K562 (cell line): Measurements from ENCODE around the gene KATNAL2. TPM values are rescaled to one million over a fixed set of nuclear protein-coding genes. Genes with fewer than 3 reads are reported as not detected.
A peak's percentile ranks its signal among the peaks of the same experiment; 100 is the strongest.

Experiments used
- ASH1L ChIP-seq: fragments of 450-650 bp; IDR thresholded peaks from 2 replicates; pipeline ENCODE4 v1.6.1; 2018; ENCODE audit warnings: borderline replicate concordance, mild to moderate bottlenecking, low read depth; ENCODE audit not compliant: partially characterized antibody
- CEBPG ChIP-seq, 3 experiments: fragments of 200-800 bp in 1 of 3; sonication (Bioruptor generic) in 1 of 3; sonication (generic) in 1 of 3; formaldehyde crosslinking in 1 of 3; IDR thresholded peaks in 2 of 3; conservative IDR thresholded peaks in 1 of 3; 2 replicates each; pipeline versions ENCODE4 v1.6.1 to v1.8.0; 2016 to 2022; ENCODE audit warnings: missing compliant biosample characterization in 2 of 3, missing genetic modification characterization in 2 of 3, mild to moderate bottlenecking in 1 of 3, missing genetic modification reagents in 1 of 3
- HDAC2 ChIP-seq: fragments of 450-650 bp; IDR thresholded peaks from 2 replicates; pipeline ENCODE4 v1.6.1; 2016; ENCODE audit warnings: mild to moderate bottlenecking
- JUND ChIP-seq, 2 experiments: IDR thresholded peaks; 2 replicates in 1 of 2; 3 replicates in 1 of 2; pipeline ENCODE4 v1.6.1; 2011; ENCODE audit warnings: borderline replicate concordance in 2 of 2, low read depth in 2 of 2, low read length in 2 of 2, improper control_type of control experiment in 1 of 2, missing biosample characterization in 1 of 2, missing genetic modification characterization in 1 of 2, missing genetic modification reagents in 1 of 2
- MCM2 ChIP-seq: fragments of 450-650 bp; IDR thresholded peaks from 2 replicates; pipeline ENCODE4 v1.6.1; 2017; ENCODE audit warnings: low read depth, mild to moderate bottlenecking
- NFIX ChIP-seq: fragments of 250-450 bp; sonication (Bioruptor Pico); IDR thresholded peaks from 2 replicates; pipeline ENCODE4 v1.4.0; 2020; ENCODE audit warnings: low read depth, mild to moderate bottlenecking, moderate library complexity
- NFRKB ChIP-seq: fragments of 450-650 bp; IDR thresholded peaks from 2 replicates; pipeline ENCODE4 v1.6.1; 2016; ENCODE audit warnings: low read depth
- POLR3A ChIP-seq: IDR thresholded peaks from 2 replicates; pipeline ENCODE4 v1.6.1; 2011; ENCODE audit warnings: borderline replicate concordance, mild to moderate bottlenecking, moderate library complexity; ENCODE audit not compliant: insufficient read length, insufficient read depth; ENCODE audit errors: extremely low read depth
- RAD21 ChIP-seq, 2 experiments: fragments of 250-450 bp in 1 of 2; fragments of 450-650 bp in 1 of 2; sonication (Bioruptor Pico) in 1 of 2; formaldehyde crosslinking in 1 of 2; IDR thresholded peaks in 1 of 2; conservative IDR thresholded peaks in 1 of 2; 2 replicates each; pipeline versions ENCODE4 v1.4.0 to v1.8.0; 2020 to 2022; ENCODE audit warnings: mild to moderate bottlenecking in 2 of 2, moderate library complexity in 1 of 2
- TAF7 ChIP-seq: fragments of 450-650 bp; IDR thresholded peaks from 2 replicates; pipeline ENCODE4 v1.6.1; 2016; ENCODE audit warnings: missing genetic modification characterization, missing compliant biosample characterization
- WHSC1 ChIP-seq: IDR thresholded peaks from one replicate; pipeline ENCODE4 v1.6.1; 2012; ENCODE audit warnings: low read length, control low read depth, inconsistent platforms
- ZBTB26 ChIP-seq: fragments of 450-650 bp; formaldehyde crosslinking; IDR thresholded peaks from 2 replicates; pipeline ENCODE4 v1.4.0; 2022; ENCODE audit warnings: missing genetic modification characterization
- ZNF696 ChIP-seq: fragments of 250-450 bp; sonication (Bioruptor Pico); conservative IDR thresholded peaks from 2 replicates; pipeline ENCODE4 v1.4.0; 2020; ENCODE audit warnings: mild to moderate bottlenecking, moderate library complexity
- polyA plus RNA-seq, 8 experiments: library from polyadenylated mRNA; depleted of rRNA in 4 of 8; stranded (reverse) in 5 of 8; unstranded in 3 of 8; fragments of >200 nt; fragmentation: Nextera tagmentation in 2 of 8; fragmentation: Illumina TruSeq in 1 of 8; extraction: Ambion mirVana in 2 of 8; extraction: Trizol in 1 of 8; gene quantifications; 2 replicates each; pipeline versions ENCODE4 v1.2.1 to v1.2.3, GENCODE V29; 2011 to 2014; ENCODE audit warnings: inconsistent platforms in 1 of 8, missing spikeins in 1 of 8
- total RNA-seq, 7 experiments: library from RNA; depleted of rRNA in 6 of 7; stranded (reverse); fragments of >200 nt in 6 of 7; fragmentation: Illumina TruSeq in 2 of 7; extraction: Trizol in 2 of 7; gene quantifications; 2 replicates each; pipeline versions ENCODE4 v1.2.1 to v1.2.3, GENCODE V29; 2011 to 2021; ENCODE audit warnings: low replicate concordance in 1 of 7
- TF ChIP-seq, protein P1 (sequence below): sonication (generic); formaldehyde crosslinking; IDR thresholded peaks from 2 replicates; pipeline ENCODE4 v1.8.0; 2022; ENCODE audit warnings: missing genetic modification reagents, mild to moderate bottlenecking, moderate library complexity, borderline replicate concordance
- TF ChIP-seq, protein P2 (sequence below): fragments of 250-450 bp; sonication (Bioruptor Pico); IDR thresholded peaks from 2 replicates; pipeline ENCODE4 v1.5.0; 2020; ENCODE audit warnings: mild to moderate bottlenecking, borderline replicate concordance

The KATNAL2 gene
- total and polyA plus RNA-seq, 9 of the 15 experiments (the other 6 are each of a cell fraction or from before 2014, with no cell fraction given): 0.08 to 1.2 (median 0.48) TPM

DNA sequence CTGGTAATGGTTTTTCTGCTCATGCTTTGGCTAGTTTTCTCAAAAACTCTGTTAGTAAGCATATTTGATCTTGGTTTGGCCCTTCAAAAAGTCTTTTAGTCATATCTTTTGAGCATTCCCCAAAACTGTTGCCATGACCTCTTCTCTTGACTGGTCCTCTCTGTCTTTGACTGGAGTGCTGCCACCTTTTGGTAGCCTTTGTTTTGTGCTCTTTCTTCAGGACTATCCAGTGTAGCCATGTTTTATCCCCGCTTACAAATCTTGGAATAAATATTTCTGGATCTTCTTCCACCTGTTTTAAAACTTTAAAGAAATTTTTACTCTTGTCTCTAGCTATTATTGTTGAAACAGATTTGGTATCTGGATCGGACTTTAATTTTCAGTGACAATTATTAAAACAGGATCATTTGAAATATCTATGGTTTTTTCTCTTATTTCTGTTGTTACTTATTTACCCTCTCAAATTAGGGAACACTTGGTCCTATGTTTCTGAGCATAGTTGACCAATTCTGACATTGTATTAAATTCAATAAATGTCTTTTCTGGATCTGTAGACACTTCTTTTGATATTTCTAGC lies 119.0 kb downstream of the KATNAL2 start (continued):
- TF ChIP-seq CEBPG (CRISPR knock-in tag; IDR thresholded peaks at IDR 0.05) (no peak), CEBPG (tag; conservative IDR thresholded peaks at IDR 0.05 in 1 of 2, IDR thresholded peaks at IDR 0.05 in 1 of 2) (no peak), WHSC1 (no peak), NFRKB (no peak), ASH1L (no peak), NFIX (CRISPR knock-in tag) (no peak), MCM2 (no peak), JUND (IDR thresholded peaks at IDR 0.05; ENCODE audit: borderline replicate concordance, low read depth, low read length) (no peak), JUND (tag; IDR thresholded peaks at IDR 0.05; ENCODE audit: borderline replicate concordance, low read depth, low read length) (no peak), HDAC2 (no peak), TAF7 (no peak), ZNF696 (CRISPR knock-in tag) (no peak), ZBTB26 (CRISPR knock-in tag) (no peak), RAD21 (CRISPR knock-in tag; conservative IDR thresholded peaks at IDR 0.05 in 1 of 2, IDR thresholded peaks at IDR 0.05 in 1 of 2) (peak in 1 of 2 experiments; percentile 38; a peak in 1 of 4 replicates), POLR3A (no peak)
- TF ChIP-seq, protein P1, sequence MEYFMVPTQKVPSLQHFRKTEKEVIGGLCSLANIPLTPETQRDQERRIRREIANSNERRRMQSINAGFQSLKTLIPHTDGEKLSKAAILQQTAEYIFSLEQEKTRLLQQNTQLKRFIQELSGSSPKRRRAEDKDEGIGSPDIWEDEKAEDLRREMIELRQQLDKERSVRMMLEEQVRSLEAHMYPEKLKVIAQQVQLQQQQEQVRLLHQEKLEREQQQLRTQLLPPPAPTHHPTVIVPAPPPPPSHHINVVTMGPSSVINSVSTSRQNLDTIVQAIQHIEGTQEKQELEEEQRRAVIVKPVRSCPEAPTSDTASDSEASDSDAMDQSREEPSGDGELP (CRISPR knock-in tag): no peak
- TF ChIP-seq, protein P2, sequence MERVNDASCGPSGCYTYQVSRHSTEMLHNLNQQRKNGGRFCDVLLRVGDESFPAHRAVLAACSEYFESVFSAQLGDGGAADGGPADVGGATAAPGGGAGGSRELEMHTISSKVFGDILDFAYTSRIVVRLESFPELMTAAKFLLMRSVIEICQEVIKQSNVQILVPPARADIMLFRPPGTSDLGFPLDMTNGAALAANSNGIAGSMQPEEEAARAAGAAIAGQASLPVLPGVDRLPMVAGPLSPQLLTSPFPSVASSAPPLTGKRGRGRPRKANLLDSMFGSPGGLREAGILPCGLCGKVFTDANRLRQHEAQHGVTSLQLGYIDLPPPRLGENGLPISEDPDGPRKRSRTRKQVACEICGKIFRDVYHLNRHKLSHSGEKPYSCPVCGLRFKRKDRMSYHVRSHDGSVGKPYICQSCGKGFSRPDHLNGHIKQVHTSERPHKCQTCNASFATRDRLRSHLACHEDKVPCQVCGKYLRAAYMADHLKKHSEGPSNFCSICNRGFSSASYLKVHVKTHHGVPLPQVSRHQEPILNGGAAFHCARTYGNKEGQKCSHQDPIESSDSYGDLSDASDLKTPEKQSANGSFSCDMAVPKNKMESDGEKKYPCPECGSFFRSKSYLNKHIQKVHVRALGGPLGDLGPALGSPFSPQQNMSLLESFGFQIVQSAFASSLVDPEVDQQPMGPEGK (CRISPR knock-in tag): no peak
